SK-N-MC (cell line): ENCODE measurements around the gene CD4.

Experiments
- EZH2 ChIP-seq: fragments of 200-600 bp; sonication (generic); IDR thresholded peaks from one replicate; pipeline ENCODE4 v1.6.1; 2017; ENCODE audit warnings: antibody characterized with exemption
- FOXP2 ChIP-seq: optimal IDR thresholded peaks from 2 replicates; pipeline ENCODE3; 2011; ENCODE audit warnings: mild to moderate bottlenecking, moderate library complexity; ENCODE audit not compliant: insufficient read depth; ENCODE audit errors: extremely low read length, control extremely low read depth
- POLR2AphosphoS5 ChIP-seq: IDR thresholded peaks from 2 replicates; pipeline ENCODE4 v1.6.1; 2012; ENCODE audit warnings: mild to moderate bottlenecking, low read depth, low read length, borderline replicate concordance

DNA sequence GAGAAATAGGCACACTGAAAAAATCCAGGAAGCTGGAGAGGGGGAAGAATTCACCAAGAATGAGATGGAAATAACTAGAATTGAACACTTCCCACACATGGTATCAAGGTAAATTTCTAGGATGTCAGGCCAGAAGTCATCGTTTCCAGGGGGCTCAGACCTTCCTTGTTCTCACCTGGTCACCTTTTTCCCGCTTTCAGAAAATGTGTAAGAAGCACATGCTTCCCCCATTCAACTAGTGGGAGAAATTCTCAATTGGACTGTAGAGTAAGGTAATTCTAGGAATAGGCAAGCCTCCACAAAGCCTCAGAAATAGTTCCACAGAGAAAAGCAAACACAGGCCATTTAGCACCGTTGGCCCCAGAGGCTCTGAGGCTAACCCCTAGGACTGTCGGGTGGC, 25.9 kb upstream of the CD4 start:
- no peak for TF ChIP-seq POLR2AphosphoS5
- no peak for TF ChIP-seq EZH2
- TF ChIP-seq FOXP2 = no peak
